ENCODE results near the gene PLEKHA1. TPM values are rescaled to one million over a fixed set of nuclear protein-coding genes. Genes with fewer than 3 reads are reported as not detected.

The PLEKHA1 gene
- total RNA-seq, 2 experiments from 2014 or later = 5.5 to 7.3 TPM

DNA sequence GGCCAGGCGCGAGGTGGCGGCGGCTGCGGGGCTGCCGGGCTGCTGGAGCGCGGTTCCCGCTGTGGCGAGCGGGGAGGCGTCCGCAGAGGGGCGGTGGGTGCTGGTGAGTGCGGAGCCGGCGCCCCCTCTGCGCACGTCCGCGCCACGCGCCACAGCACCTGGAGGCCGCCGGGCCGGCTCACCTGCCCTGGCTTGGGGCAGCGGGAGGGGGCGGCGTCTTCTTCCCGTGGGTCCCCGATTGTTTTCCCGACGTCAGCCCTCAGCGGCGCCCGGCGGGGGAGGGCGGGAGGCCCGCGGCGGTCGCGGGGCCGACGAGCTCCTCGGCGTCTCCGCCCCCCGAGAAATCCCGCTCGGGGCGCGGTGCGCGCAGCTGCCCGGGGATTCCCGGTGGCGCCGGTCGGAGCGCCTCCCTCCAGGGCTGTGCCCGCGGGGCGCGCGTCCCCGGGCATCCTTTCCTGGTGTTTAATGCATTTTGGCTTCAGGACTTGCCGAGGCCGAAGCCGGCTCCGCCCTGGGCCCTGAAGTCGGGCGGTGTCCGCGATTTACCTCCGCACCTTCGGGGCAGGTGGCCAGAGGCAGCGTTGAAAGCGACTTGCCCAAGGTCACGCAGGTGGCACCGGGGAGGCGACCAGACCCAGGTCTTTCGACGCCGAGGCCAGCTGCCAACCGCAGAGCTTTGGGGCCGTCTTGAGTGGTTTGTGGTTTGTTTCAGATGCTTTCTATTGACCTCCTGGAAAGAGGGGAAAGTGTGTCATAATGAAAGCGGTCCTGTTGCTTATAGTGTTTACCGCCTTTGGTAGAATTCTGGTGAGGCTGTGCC, 561 bp downstream of the PLEKHA1 start:
- intact Hi-C loops (cut with micrococcal nuclease; ENCODE audit: unreplicated experiment) = loop anchor here (2.0 to 10.0 kb wide), 4 partner anchors 26 to 780 kb away; partner anchors contain the start of gene BUB3
- Histone ChIP-seq H3K4me1 (ENCODE audit: insufficient read depth, low read length, poor library complexity, severe bottlenecking) (peaks cover 13% of the 10 kb centered on the region), H3K9me3 (ENCODE audit: low read length) (no peaks in the 10 kb centered on the region), H2AFZ (ENCODE audit: low read length) (peak overlapping the region; percentile 69), H3K79me2 (ENCODE audit: insufficient read depth, low read depth, low read length) (peaks cover 3% of the 10 kb centered on the region; the same call in 1 of the 2 replicates), H3K9me2 (ENCODE audit: insufficient read depth, low read length) (no peaks in the 10 kb centered on the region), H3K4me3 (ENCODE audit: low read depth, low read length, poor library complexity, severe bottlenecking) (peak overlapping the region; percentile 79), H3K36me3 (ENCODE audit: insufficient read depth, low read length) (no peaks in the 10 kb centered on the region), H3K4me2 (ENCODE audit: low read length) (peak overlapping the region; percentile 68), H3K27ac (ENCODE audit: low read depth, low read length, poor library complexity, severe bottlenecking) (no peak overlapping the region), H4K20me1 (ENCODE audit: insufficient read depth, low read length) (no peaks in the 10 kb centered on the region)
- CTCF ChIA-PET (ENCODE audit: unreplicated experiment) = interaction anchor here (0.6 kb wide), 1 partner anchor 32 kb away, joined by 6 read pairs; no protein-coding TSS in a partner anchor
- POLR2A ChIA-PET = interaction anchor here (0.9 kb wide), 2 partner anchors 12 to 16 kb away, joined by 3 read pairs; no protein-coding TSS in a partner anchor
- TF ChIP-seq EZH2phosphoT487 (IDR thresholded peaks at IDR 0.05; ENCODE audit: borderline replicate concordance, low read depth, low read length) = no peak
- TF ChIP-seq, protein P1, sequence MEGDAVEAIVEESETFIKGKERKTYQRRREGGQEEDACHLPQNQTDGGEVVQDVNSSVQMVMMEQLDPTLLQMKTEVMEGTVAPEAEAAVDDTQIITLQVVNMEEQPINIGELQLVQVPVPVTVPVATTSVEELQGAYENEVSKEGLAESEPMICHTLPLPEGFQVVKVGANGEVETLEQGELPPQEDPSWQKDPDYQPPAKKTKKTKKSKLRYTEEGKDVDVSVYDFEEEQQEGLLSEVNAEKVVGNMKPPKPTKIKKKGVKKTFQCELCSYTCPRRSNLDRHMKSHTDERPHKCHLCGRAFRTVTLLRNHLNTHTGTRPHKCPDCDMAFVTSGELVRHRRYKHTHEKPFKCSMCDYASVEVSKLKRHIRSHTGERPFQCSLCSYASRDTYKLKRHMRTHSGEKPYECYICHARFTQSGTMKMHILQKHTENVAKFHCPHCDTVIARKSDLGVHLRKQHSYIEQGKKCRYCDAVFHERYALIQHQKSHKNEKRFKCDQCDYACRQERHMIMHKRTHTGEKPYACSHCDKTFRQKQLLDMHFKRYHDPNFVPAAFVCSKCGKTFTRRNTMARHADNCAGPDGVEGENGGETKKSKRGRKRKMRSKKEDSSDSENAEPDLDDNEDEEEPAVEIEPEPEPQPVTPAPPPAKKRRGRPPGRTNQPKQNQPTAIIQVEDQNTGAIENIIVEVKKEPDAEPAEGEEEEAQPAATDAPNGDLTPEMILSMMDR (conservative IDR thresholded peaks at IDR 0.05; ENCODE audit: low read length) = no peak
- DNase-seq (ENCODE audit: low spot score) = peak; percentile 71
- BruUV-seq (replicated peaks) = no TSS peak

DNA sequence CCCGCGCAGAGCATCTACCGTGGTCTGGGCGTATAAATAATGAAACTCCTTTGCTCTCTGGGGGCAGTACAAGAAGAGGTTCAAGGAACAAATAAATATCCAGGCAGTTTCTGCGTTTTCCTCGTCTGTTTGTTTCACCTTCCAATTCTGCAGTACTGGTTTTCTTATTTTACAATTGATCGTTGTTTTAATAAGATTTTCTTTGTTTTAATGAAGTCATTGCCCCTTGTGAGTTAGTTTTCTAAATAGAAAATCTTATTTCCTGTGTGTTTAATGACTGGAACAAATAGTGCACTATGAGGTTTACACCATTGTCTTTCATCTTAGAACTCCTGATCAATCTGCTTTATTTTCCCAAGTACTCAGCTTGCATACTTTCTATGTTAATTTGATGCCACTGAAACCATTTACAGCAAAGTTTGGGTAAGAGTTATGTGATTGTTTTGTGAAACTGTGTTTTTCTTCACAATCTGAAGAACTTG, 1.2 kb downstream of the PLEKHA1 start:
- ChIA-PET POLR2A (no interaction called here), CTCF (ENCODE audit: unreplicated experiment) (no interaction called here)
- Histone ChIP-seq H3K36me3 (ENCODE audit: insufficient read depth, low read length) (no peaks in the 10 kb centered on the region), H3K4me3 (ENCODE audit: low read depth, low read length, poor library complexity, severe bottlenecking) (peak overlapping the region; percentile 79), H3K4me1 (ENCODE audit: insufficient read depth, low read length, poor library complexity, severe bottlenecking) (peaks cover 13% of the 10 kb centered on the region), H3K27ac (ENCODE audit: low read depth, low read length, poor library complexity, severe bottlenecking) (no peak overlapping the region), H3K9me2 (ENCODE audit: insufficient read depth, low read length) (no peaks in the 10 kb centered on the region), H3K79me2 (ENCODE audit: insufficient read depth, low read depth, low read length) (peaks cover 3% of the 10 kb centered on the region; the same call in 1 of the 2 replicates), H3K4me2 (ENCODE audit: low read length) (peak overlapping the region; percentile 68), H3K9me3 (ENCODE audit: low read length) (no peaks in the 10 kb centered on the region), H4K20me1 (ENCODE audit: insufficient read depth, low read length) (no peaks in the 10 kb centered on the region), H2AFZ (ENCODE audit: low read length) (no peak overlapping the region; the same call in 1 of the 2 replicates)
- intact Hi-C loops (cut with micrococcal nuclease; ENCODE audit: unreplicated experiment) = loop anchor here (2.0 to 10.0 kb wide), 4 partner anchors 27 to 779 kb away; partner anchors contain the start of gene BUB3
- no peak for DNase-seq (ENCODE audit: low spot score)
- BruUV-seq (replicated peaks) = no TSS peak
- TF ChIP-seq EZH2phosphoT487 (IDR thresholded peaks at IDR 0.05; ENCODE audit: borderline replicate concordance, low read depth, low read length) = no peak
- TF ChIP-seq, protein P1 (conservative IDR thresholded peaks at IDR 0.05; ENCODE audit: low read length) = no peak

Data from OCI-LY7 (cell line).